PC-3 (cell line): ENCODE data around the gene NRM. TPM values are rescaled to one million over a fixed set of nuclear protein-coding genes. Genes with fewer than 3 reads are reported as not detected.
A peak's percentile ranks its signal among the peaks of the same experiment; 100 is the strongest.

Experiments used
- ATAC-seq: fragments of 200-7000 bp; cut with Tn5 transposase; 2 replicates; pipeline ENCODE4 v1.9.1; 2020; ENCODE audit warnings: mild to moderate bottlenecking, moderate library complexity
- BruUV-seq: library from RNA; stranded (reverse); fragments of 400-500 nt; replicated peaks from 2 replicates; lab custom pipeline; 2021; lab: Mats Ljungman, UMichigan
- CTCF ChIA-PET: fragments of 300-600 bp; sonication (Branson Sonifier 250); formaldehyde crosslinking; loops from one replicate; lab custom pipeline; 2022; ENCODE audit warnings: antibody characterized with exemption; lab: Charles Lee
- POLR2A ChIA-PET: fragments of 300-600 bp; sonication (Branson Sonifier 250); formaldehyde crosslinking; loops from one replicate; lab custom pipeline; 2022; ENCODE audit warnings: antibody characterized with exemption; ENCODE audit not compliant: unreplicated experiment; lab: Charles Lee
- DNase-seq: peaks from one replicate; pipeline ENCODE4 v3.0.0-alpha.2; 2015
- H2AFZ ChIP-seq: fragments of 300-600 bp; sonication (generic); 2 replicates; pipeline ENCODE4 v1.6.0; 2016; ENCODE audit warnings: antibody characterized with exemption, low read length
- H3F3A ChIP-seq: fragments of 300-600 bp; sonication (generic); one replicate; pipeline ENCODE4 v1.6.0; 2017; ENCODE audit warnings: antibody characterized with exemption, low read length, control low read depth, mild to moderate bottlenecking; ENCODE audit not compliant: unreplicated experiment
- H3K27ac ChIP-seq: fragments of 300-600 bp; sonication (generic); 2 replicates; pipeline ENCODE4 v1.5.1; 2016; ENCODE audit warnings: mild to moderate bottlenecking, low read length
- H3K27me3 ChIP-seq: fragments of 300-600 bp; sonication (generic); 2 replicates; pipeline ENCODE4 v1.6.1; 2016; ENCODE audit warnings: low read length, mixed read lengths
- H3K36me3 ChIP-seq: fragments of 300-600 bp; sonication (generic); 2 replicates; pipeline ENCODE4 v1.6.1; 2016; ENCODE audit warnings: low read depth, mixed run types, low read length, mixed read lengths
- H3K4me1 ChIP-seq: fragments of 300-600 bp; sonication (generic); 2 replicates; pipeline ENCODE4 v1.5.1; 2016; ENCODE audit warnings: low read length; ENCODE audit not compliant: insufficient read depth
- H3K4me2 ChIP-seq: fragments of 300-600 bp; sonication (generic); 2 replicates; pipeline ENCODE4 v1.6.0; 2016; ENCODE audit warnings: low read length
- H3K4me3 ChIP-seq: fragments of 300-600 bp; sonication (generic); 2 replicates; pipeline ENCODE4 v1.5.1; 2016; ENCODE audit warnings: mild to moderate bottlenecking, low read length, mixed read lengths
- H3K79me2 ChIP-seq: fragments of 300-600 bp; sonication (generic); 2 replicates; pipeline ENCODE4 v1.6.1; 2017; ENCODE audit warnings: low read length, mixed read lengths
- H3K9ac ChIP-seq: fragments of 300-600 bp; sonication (generic); 2 replicates; pipeline ENCODE4 v1.6.0; 2016; ENCODE audit warnings: mild to moderate bottlenecking, low read length
- H3K9me2 ChIP-seq: fragments of 300-600 bp; sonication (generic); replicated peaks from 2 replicates; pipeline ENCODE4 v1.6.1; 2016; ENCODE audit warnings: mixed run types, low read length, mixed read lengths
- H3K9me3 ChIP-seq: fragments of 300-600 bp; sonication (generic); 2 replicates; pipeline ENCODE4 v1.6.1; 2016; ENCODE audit warnings: low read length, mixed read lengths
- H4K20me1 ChIP-seq: fragments of 300-600 bp; sonication (generic); 2 replicates; pipeline ENCODE4 v1.6.1; 2016; ENCODE audit warnings: low read length, mixed read lengths
- EZH2 ChIP-seq: fragments of 300-600 bp; sonication (generic); IDR thresholded peaks from one replicate; pipeline ENCODE4 v1.6.1; 2017; ENCODE audit warnings: antibody characterized with exemption, mild to moderate bottlenecking, low read length; ENCODE audit not compliant: unreplicated experiment
- EZH2phosphoT487 ChIP-seq: fragments of 300-600 bp; sonication (generic); IDR thresholded peaks from 2 replicates; pipeline ENCODE4 v1.6.1; 2018; ENCODE audit warnings: mild to moderate bottlenecking, antibody characterized with exemption, low read length, borderline replicate concordance
- intact Hi-C: fragments of 100-400 bp; cut with micrococcal nuclease; formaldehyde crosslinking; loops from 2 replicates; pipeline ENCODE4 v1.9.0; 2023
- total RNA-seq: library from RNA; depleted of rRNA; stranded (reverse); fragments of >200 nt; gene quantifications from 2 replicates; pipeline ENCODE4 v1.2.3, GENCODE V29; 2014
- TF ChIP-seq, protein P1 (sequence below): fragments of 300-600 bp; sonication (generic); conservative IDR thresholded peaks from 2 replicates; pipeline ENCODE4 v1.5.1; 2017; ENCODE audit warnings: antibody characterized with exemption, low read depth, mild to moderate bottlenecking, low read length

NRM gene
- total RNA-seq, 1 experiment from 2014 or later, result 8.5 TPM

DNA sequence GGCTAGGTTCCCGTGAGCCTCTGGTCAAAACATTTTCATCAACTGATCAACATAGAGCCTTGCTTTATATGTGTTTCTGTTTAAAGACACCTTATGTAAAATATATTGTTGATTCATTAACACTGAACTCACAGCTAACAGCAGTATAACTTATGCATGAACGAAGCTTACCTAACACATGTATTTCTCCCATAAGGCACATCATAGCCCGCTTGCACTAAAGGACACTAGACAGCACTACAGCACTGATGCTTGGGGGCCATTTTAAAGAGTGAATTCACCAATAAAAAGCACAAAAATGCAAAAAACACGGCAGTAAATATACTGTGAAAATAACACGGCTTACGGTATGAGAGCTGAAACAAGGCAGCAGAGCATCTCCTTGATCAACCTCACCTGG, 47.7 kb upstream of the NRM start:
- H3K4me1 ChIP-seq, result peaks cover 52% of the 10 kb centered on the region
- H2AFZ ChIP-seq, result no peak overlapping the region
- peak overlapping the region; percentile 8; the same call in 1 of the 2 replicates for H3K4me3 ChIP-seq
- TF ChIP-seq EZH2 (no peak), EZH2phosphoT487 (no peak)
- TF ChIP-seq, protein P1, sequence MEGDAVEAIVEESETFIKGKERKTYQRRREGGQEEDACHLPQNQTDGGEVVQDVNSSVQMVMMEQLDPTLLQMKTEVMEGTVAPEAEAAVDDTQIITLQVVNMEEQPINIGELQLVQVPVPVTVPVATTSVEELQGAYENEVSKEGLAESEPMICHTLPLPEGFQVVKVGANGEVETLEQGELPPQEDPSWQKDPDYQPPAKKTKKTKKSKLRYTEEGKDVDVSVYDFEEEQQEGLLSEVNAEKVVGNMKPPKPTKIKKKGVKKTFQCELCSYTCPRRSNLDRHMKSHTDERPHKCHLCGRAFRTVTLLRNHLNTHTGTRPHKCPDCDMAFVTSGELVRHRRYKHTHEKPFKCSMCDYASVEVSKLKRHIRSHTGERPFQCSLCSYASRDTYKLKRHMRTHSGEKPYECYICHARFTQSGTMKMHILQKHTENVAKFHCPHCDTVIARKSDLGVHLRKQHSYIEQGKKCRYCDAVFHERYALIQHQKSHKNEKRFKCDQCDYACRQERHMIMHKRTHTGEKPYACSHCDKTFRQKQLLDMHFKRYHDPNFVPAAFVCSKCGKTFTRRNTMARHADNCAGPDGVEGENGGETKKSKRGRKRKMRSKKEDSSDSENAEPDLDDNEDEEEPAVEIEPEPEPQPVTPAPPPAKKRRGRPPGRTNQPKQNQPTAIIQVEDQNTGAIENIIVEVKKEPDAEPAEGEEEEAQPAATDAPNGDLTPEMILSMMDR, result no peak
- POLR2A ChIA-PET, result interaction anchor here (1.4 kb wide), 1 partner anchor 14 kb away, joined by 4 read pairs; no protein-coding TSS in a partner anchor
- peaks cover 4% of the 10 kb centered on the region for H3F3A ChIP-seq
- H3K9me2 ChIP-seq, result no peaks in the 10 kb centered on the region
- no TSS peak for BruUV-seq
- ATAC-seq, result no peak
- peak overlapping the region; percentile 39; the same call in 1 of the 2 replicates for H3K27ac ChIP-seq
- no peak for DNase-seq
- peaks cover 43% of the 10 kb centered on the region for H3K36me3 ChIP-seq
- peaks cover 70% of the 10 kb centered on the region for H3K79me2 ChIP-seq
- peak overlapping the region; percentile 12 for H3K4me2 ChIP-seq
- CTCF ChIA-PET, result no interaction called here
- no peaks in the 10 kb centered on the region for H3K27me3 ChIP-seq
- no peak overlapping the region for H3K9ac ChIP-seq
- intact Hi-C loops, result no loop called here
- H3K9me3 ChIP-seq, result no peaks in the 10 kb centered on the region
- peaks cover 5% of the 10 kb centered on the region for H4K20me1 ChIP-seq

DNA sequence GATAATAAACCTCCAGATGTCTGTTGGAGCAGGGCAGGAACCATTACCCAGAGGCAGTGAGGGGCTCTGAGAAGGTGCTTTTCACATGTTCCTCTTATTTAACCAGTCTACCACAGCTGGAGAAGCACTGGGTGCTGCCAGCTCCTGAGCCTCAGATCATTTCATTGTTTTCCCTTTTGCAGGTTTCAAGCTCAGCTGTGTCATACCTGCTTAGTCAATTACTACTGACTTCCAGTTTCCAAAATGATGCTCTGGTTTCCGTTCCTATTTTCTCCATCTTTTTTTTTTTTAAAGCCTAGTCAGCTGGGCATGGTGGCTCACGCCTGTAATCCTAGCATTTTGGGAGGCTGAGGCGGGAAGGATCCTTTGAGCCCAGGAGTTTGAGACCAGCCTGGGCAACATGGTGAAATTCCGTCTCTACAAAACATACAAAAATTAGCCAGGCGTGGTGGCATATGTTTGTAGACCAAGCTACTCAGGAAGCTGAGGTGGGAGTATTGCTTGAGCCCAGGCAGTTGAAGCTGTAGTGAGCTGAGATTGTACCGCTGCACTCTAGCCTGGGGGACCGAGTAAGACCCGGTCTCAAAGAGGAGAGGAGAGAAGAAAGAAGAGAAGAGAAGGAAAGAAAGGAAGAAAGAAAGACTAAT, 45.0 kb upstream of the NRM start:
- no peaks in the 10 kb centered on the region for H4K20me1 ChIP-seq
- H3F3A ChIP-seq, result no peaks in the 10 kb centered on the region
- no peak for DNase-seq
- ATAC-seq, result no peak
- ChIA-PET CTCF (no interaction called here), POLR2A (no interaction called here)
- H3K9me2 ChIP-seq, result no peaks in the 10 kb centered on the region
- no peak for TF ChIP-seq EZH2phosphoT487
- TF ChIP-seq, protein P1, result no peak
- no peak for TF ChIP-seq EZH2
- BruUV-seq, result no TSS peak
- peaks cover 41% of the 10 kb centered on the region for H3K4me1 ChIP-seq
- no peak overlapping the region for H3K4me2 ChIP-seq
- H2AFZ ChIP-seq, result no peak overlapping the region
- peaks cover 45% of the 10 kb centered on the region for H3K36me3 ChIP-seq
- H3K79me2 ChIP-seq, result peaks cover 47% of the 10 kb centered on the region
- no peak overlapping the region for H3K9ac ChIP-seq
- no peak overlapping the region for H3K27ac ChIP-seq
- no peaks in the 10 kb centered on the region for H3K9me3 ChIP-seq
- intact Hi-C loops, result no loop called here
- no peaks in the 10 kb centered on the region for H3K27me3 ChIP-seq
- no peak overlapping the region for H3K4me3 ChIP-seq

DNA sequence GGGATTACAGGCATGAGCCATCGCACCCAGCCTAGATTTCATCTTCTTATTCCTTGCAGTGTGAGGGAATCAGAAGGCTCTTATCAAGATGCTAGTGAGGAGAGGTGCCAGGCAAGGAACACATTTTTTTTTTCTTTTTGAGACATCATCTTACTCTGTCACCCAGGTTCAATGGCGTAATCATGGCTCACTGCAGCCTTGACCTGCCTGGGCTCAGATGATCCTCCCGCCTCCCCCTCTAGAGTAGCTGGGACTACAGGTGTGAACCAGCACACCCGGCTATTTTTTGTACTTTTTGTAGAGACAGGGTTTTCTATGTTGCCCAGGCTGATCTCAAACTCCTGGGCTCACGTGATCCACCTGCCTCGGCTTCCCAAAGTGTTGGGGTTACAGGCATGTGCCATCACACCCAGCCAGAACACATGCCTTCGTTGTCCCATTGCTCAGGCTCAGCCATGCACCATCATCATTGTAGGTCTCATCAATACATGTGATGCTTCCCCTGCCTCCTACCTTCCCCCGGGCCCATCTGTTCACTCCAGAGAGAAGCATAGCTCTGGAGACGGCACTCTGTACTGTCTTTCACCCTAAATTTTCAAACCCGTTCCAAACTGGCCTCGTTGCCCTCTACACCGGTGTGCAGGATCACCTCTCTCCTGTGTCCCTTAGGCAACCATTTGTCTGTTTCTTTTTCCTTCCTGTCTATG, 41.6 kb upstream of the NRM start:
- no peak overlapping the region for H2AFZ ChIP-seq
- intact Hi-C loops, result no loop called here
- ChIA-PET POLR2A (interaction anchor here (0.6 to 0.7 kb wide), 3 partner anchors 79 to 169 kb away, joined by 3 to 19 read pairs (median 3); no protein-coding TSS in a partner anchor), CTCF (no interaction called here)
- no peaks in the 10 kb centered on the region for H3K9me2 ChIP-seq
- no TSS peak for BruUV-seq
- H3K9ac ChIP-seq, result no peak overlapping the region
- H3F3A ChIP-seq, result peaks cover 5% of the 10 kb centered on the region
- TF ChIP-seq EZH2, result no peak
- no peak for TF ChIP-seq EZH2phosphoT487
- TF ChIP-seq, protein P1, result no peak
- H3K4me1 ChIP-seq, result peaks cover 17% of the 10 kb centered on the region; the same call in 1 of the 2 replicates
- no peaks in the 10 kb centered on the region for H3K9me3 ChIP-seq
- H3K4me2 ChIP-seq, result no peak overlapping the region
- H3K27ac ChIP-seq, result no peak overlapping the region
- peaks cover 37% of the 10 kb centered on the region for H3K36me3 ChIP-seq
- H4K20me1 ChIP-seq, result no peaks in the 10 kb centered on the region
- no peak for ATAC-seq
- DNase-seq, result no peak
- no peaks in the 10 kb centered on the region for H3K27me3 ChIP-seq
- peaks cover 14% of the 10 kb centered on the region for H3K79me2 ChIP-seq
- H3K4me3 ChIP-seq, result no peak overlapping the region
